Neural progenitor cell (in vitro differentiated cells): ENCODE measurements around the gene BCAN. TPM values are rescaled to one million over a fixed set of nuclear protein-coding genes. Genes with fewer than 3 reads are reported as not detected.

Experiments used
- DNase-seq: peaks from one replicate; pipeline ENCODE4 v3.0.0-alpha.2; 2016; ENCODE audit warnings: low spot score
- H2AFZ ChIP-seq: fragments of 200-600 bp; sonication (generic); replicated peaks from 2 replicates; pipeline ENCODE4 v1.6.1; 2016; ENCODE audit warnings: antibody characterized with exemption
- H3F3A ChIP-seq: fragments of 200-600 bp; sonication (generic); 2 replicates; pipeline ENCODE4 v1.6.1; 2016; ENCODE audit warnings: antibody characterized with exemption, low read depth
- H3K27ac ChIP-seq: fragments of 200-600 bp; sonication (generic); 2 replicates; pipeline ENCODE4 v1.5.1; 2016; ENCODE audit warnings: mild to moderate bottlenecking
- H3K27me3 ChIP-seq: fragments of 200-600 bp; sonication (generic); 2 replicates; pipeline ENCODE4 v1.6.1; 2016; ENCODE audit warnings: mild to moderate bottlenecking, moderate library complexity
- H3K36me3 ChIP-seq: fragments of 200-600 bp; sonication (generic); 2 replicates; pipeline ENCODE4 v1.5.1; 2016
- H3K4me1 ChIP-seq: fragments of 200-600 bp; sonication (generic); 2 replicates; pipeline ENCODE4 v1.6.1; 2016; ENCODE audit warnings: mixed run types
- H3K4me2 ChIP-seq: fragments of 200-600 bp; sonication (generic); 2 replicates; pipeline ENCODE4 v1.6.1; 2016
- H3K4me3 ChIP-seq: fragments of 200-600 bp; sonication (generic); 2 replicates; pipeline ENCODE4 v1.5.1; 2016
- H3K79me2 ChIP-seq: fragments of 200-600 bp; sonication (generic); 2 replicates; pipeline ENCODE4 v1.6.1; 2016; ENCODE audit warnings: low read depth
- H3K9ac ChIP-seq: fragments of 200-600 bp; sonication (generic); 2 replicates; pipeline ENCODE4 v1.6.1; 2016
- H3K9me3 ChIP-seq: fragments of 200-600 bp; sonication (generic); 2 replicates; pipeline ENCODE4 v1.5.1; 2016; ENCODE audit warnings: low read depth
- H4K20me1 ChIP-seq: fragments of 200-600 bp; sonication (generic); 2 replicates; pipeline ENCODE4 v1.6.1; 2016; ENCODE audit warnings: low read depth
- H3K27ac Mint-ChIP-seq: 3 replicates; pipeline ENCODE4 v1.8.0; 2021; ENCODE audit warnings: mixed read lengths
- H3K27me3 Mint-ChIP-seq: 2 replicates; pipeline ENCODE4 v1.8.0; 2022; ENCODE audit warnings: low read depth, mild to moderate bottlenecking, inconsistent platforms, moderate library complexity, mixed read lengths; ENCODE audit not compliant: insufficient read depth
- H3K36me3 Mint-ChIP-seq: 3 replicates; pipeline ENCODE4 v1.8.0; 2021; ENCODE audit warnings: mixed read lengths
- H3K4me1 Mint-ChIP-seq: 3 replicates; pipeline ENCODE4 v1.8.0; 2021; ENCODE audit warnings: mixed read lengths
- H3K4me3 Mint-ChIP-seq: 3 replicates; pipeline ENCODE4 v1.8.0; 2021; ENCODE audit warnings: mild to moderate bottlenecking, moderate library complexity, mixed read lengths
- H3K9me3 Mint-ChIP-seq: 3 replicates; pipeline ENCODE4 v1.8.0; 2020; ENCODE audit warnings: mixed read lengths
- EZH2 ChIP-seq: fragments of 200-600 bp; sonication (generic); IDR thresholded peaks from 2 replicates; pipeline ENCODE4 v1.6.1; 2017; ENCODE audit warnings: antibody characterized with exemption, mild to moderate bottlenecking, moderate library complexity
- EZH2phosphoT487 ChIP-seq: fragments of 200-600 bp; sonication (generic); IDR thresholded peaks from 2 replicates; pipeline ENCODE4 v1.6.1; 2017; ENCODE audit warnings: antibody characterized with exemption
- total RNA-seq: library from RNA; depleted of rRNA; stranded (reverse); fragments of >200 nt; gene quantifications from 2 replicates; pipeline ENCODE4 v1.2.3, GENCODE V29; 2015; ENCODE audit warnings: low replicate concordance
- TF ChIP-seq, protein P1 (sequence below): fragments of 200-600 bp; sonication (generic); IDR thresholded peaks from 2 replicates; pipeline ENCODE4 v1.5.1; 2017; ENCODE audit warnings: antibody characterized with exemption, mild to moderate bottlenecking

BCAN gene
- total RNA-seq, 1 donor from 2014 or later: not detected

DNA sequence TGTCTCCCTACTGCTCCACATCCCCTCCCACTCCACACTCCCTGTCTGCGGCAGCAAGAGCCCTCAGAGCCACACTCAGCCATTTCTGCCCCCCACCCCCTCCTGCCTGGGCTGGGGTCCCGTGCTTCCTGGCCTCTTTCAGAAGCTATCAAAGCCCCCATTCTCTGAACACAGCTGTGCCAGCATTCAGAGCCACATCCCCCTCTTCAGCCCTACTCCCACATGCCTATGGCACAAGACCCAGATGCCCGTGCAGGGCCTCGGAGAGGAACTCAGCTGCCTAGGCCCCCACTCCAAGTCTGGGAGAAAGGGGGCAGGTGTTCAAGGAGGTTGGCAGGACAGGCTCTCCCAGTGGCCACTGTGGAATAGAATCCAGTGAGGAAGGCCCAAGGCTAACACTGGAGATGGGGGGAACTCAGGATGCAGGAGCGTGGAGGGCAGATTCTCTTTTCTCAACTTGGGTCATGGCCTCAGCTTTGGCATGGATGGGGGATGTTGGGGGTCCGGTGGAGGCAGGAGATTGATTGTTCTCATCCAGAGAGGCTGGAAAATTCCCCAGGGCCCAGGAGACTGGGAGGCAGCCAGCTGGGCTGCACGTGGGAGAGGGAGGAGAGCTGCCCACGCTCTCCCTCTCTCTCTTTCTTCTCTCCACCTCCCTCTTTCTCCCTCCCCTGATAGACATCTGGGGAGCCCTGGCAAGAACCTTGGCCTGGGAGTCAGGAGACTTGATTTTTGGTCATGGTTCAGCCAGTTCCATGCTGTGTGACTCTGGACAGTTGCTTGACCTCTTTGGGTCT lies 3.5 kb upstream of the BCAN start:
- no peak overlapping the region for H2AFZ ChIP-seq
- no peaks in the 10 kb centered on the region for H3K36me3 ChIP-seq
- H3K27me3 ChIP-seq: peaks cover 100% of the 10 kb centered on the region
- Mint-ChIP-seq H3K4me1 (peaks cover 34% of the 10 kb centered on the region), H3K9me3 (no peaks in the 10 kb centered on the region), H3K36me3 (no peaks in the 10 kb centered on the region), H3K4me3 (no peak overlapping the region), H3K27me3 (peaks cover 36% of the 10 kb centered on the region), H3K27ac (no peak overlapping the region)
- H4K20me1 ChIP-seq: peaks cover 36% of the 10 kb centered on the region
- H3K4me3 ChIP-seq: no peak overlapping the region
- peaks cover 33% of the 10 kb centered on the region for H3F3A ChIP-seq
- TF ChIP-seq EZH2phosphoT487: no peak
- TF ChIP-seq, protein P1, sequence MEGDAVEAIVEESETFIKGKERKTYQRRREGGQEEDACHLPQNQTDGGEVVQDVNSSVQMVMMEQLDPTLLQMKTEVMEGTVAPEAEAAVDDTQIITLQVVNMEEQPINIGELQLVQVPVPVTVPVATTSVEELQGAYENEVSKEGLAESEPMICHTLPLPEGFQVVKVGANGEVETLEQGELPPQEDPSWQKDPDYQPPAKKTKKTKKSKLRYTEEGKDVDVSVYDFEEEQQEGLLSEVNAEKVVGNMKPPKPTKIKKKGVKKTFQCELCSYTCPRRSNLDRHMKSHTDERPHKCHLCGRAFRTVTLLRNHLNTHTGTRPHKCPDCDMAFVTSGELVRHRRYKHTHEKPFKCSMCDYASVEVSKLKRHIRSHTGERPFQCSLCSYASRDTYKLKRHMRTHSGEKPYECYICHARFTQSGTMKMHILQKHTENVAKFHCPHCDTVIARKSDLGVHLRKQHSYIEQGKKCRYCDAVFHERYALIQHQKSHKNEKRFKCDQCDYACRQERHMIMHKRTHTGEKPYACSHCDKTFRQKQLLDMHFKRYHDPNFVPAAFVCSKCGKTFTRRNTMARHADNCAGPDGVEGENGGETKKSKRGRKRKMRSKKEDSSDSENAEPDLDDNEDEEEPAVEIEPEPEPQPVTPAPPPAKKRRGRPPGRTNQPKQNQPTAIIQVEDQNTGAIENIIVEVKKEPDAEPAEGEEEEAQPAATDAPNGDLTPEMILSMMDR: no peak
- TF ChIP-seq EZH2: no peak
- no peak for DNase-seq
- no peak overlapping the region for H3K4me2 ChIP-seq
- H3K9ac ChIP-seq: no peak overlapping the region
- no peaks in the 10 kb centered on the region for H3K9me3 ChIP-seq
- H3K4me1 ChIP-seq: peaks cover 15% of the 10 kb centered on the region
- H3K27ac ChIP-seq: no peak overlapping the region
- no peaks in the 10 kb centered on the region for H3K79me2 ChIP-seq

DNA sequence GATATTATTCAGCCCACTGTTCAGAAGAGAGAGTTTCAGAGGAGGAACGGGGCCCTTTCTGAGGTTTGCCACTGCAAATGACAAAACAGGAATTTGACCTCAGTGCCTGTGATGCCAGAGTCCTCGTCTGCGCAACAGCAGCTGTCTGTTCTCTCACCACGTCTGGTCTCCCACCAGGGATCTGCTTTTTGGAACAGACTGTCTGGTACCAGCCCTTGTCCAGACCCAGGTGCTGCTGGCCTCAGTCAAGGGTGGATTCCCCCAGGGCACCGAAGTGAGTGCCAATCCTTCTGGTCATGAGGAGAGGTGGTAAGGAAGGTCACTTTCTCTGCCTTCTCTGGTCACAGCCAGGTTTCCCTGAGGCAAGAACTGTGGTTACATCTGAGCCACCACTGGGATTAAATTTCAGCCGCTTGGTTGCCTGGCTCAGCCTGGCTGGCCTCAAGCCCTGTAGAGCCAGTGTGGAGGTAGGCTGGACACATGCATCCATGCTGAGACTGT lies 2.3 kb upstream of the BCAN start:
- Histone ChIP-seq H3K79me2 (no peaks in the 10 kb centered on the region), H3K27ac (no peak overlapping the region), H3K4me1 (peaks cover 15% of the 10 kb centered on the region), H3K36me3 (no peaks in the 10 kb centered on the region), H3K4me3 (no peak overlapping the region), H3F3A (peaks cover 35% of the 10 kb centered on the region), H3K4me2 (no peak overlapping the region), H2AFZ (no peak overlapping the region), H4K20me1 (peaks cover 45% of the 10 kb centered on the region), H3K27me3 (peaks cover 100% of the 10 kb centered on the region), H3K9ac (no peak overlapping the region), H3K9me3 (no peaks in the 10 kb centered on the region)
- peaks cover 34% of the 10 kb centered on the region for H3K4me1 Mint-ChIP-seq
- no peak overlapping the region for H3K27ac Mint-ChIP-seq
- H3K4me3 Mint-ChIP-seq: no peak overlapping the region
- no peaks in the 10 kb centered on the region for H3K36me3 Mint-ChIP-seq
- TF ChIP-seq, protein P1: no peak
- H3K9me3 Mint-ChIP-seq: no peaks in the 10 kb centered on the region
- H3K27me3 Mint-ChIP-seq: peaks cover 42% of the 10 kb centered on the region
- DNase-seq: no peak

DNA sequence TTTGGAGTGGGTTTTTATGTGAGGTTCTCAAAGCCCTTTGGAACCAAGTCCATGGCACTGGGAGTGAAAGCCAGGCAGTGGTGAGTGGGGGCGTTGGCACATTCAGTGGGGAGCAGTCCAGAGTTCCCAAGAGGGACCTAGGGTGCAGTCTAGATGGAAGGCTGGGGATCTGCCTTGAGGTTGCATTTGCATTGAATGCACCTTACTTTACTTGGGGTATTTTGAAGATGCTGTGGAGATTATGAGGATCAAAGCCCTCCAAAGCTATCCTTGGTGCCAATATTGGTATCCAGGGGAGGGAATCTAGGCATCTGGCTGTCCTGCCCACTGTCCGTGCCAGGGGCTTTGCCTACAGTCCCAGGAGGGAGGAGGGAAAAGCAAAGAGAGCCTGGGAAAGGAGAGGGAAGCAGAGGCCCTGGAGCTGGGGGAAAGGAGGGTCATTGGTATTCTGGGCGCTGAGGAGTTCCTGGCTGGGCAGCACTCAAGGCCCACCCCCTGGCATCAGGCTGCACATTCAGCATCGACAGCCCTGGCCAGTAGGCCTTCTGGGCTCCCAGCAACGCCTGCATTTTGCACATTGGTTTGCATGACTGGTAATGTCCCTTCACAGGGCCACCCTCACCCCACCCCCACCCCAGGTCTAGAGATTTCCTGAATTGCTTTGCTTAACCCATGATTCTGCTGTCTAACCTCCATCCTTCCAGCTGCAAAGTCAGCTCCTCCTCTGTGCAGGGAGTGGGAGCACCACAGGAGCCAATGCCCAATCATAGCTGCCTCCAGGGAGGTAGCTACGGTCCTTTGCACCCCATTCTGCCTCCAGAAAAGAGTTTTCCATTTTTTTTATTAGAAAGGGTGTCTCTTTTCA lies 843 bp upstream of the BCAN start:
- no peak for TF ChIP-seq EZH2
- H3K36me3 ChIP-seq: no peaks in the 10 kb centered on the region
- no peaks in the 10 kb centered on the region for H3K9me3 Mint-ChIP-seq
- H3F3A ChIP-seq: peaks cover 35% of the 10 kb centered on the region
- H3K36me3 Mint-ChIP-seq: no peaks in the 10 kb centered on the region
- H3K9ac ChIP-seq: no peak overlapping the region
- H3K4me1 ChIP-seq: peaks cover 15% of the 10 kb centered on the region
- peak overlapping the region; percentile 51 for H3K4me3 ChIP-seq
- peak overlapping the region; percentile 4 for H2AFZ ChIP-seq
- H3K27ac Mint-ChIP-seq: no peak overlapping the region
- peak overlapping the region; percentile 97 for H3K4me2 ChIP-seq
- no peak overlapping the region for H3K27ac ChIP-seq
- H3K4me3 Mint-ChIP-seq: peak overlapping the region; percentile 83
- H4K20me1 ChIP-seq: peaks cover 47% of the 10 kb centered on the region
- H3K79me2 ChIP-seq: no peaks in the 10 kb centered on the region
- H3K27me3 Mint-ChIP-seq: peaks cover 40% of the 10 kb centered on the region
- peaks cover 100% of the 10 kb centered on the region for H3K27me3 ChIP-seq
- DNase-seq: no peak
- peaks cover 34% of the 10 kb centered on the region for H3K4me1 Mint-ChIP-seq
- H3K9me3 ChIP-seq: no peaks in the 10 kb centered on the region
